ENCODE measurements around the gene OLFM1.
A peak's percentile ranks its signal among the peaks of the same experiment; 100 is the strongest.

OLFM1 gene

DNA sequence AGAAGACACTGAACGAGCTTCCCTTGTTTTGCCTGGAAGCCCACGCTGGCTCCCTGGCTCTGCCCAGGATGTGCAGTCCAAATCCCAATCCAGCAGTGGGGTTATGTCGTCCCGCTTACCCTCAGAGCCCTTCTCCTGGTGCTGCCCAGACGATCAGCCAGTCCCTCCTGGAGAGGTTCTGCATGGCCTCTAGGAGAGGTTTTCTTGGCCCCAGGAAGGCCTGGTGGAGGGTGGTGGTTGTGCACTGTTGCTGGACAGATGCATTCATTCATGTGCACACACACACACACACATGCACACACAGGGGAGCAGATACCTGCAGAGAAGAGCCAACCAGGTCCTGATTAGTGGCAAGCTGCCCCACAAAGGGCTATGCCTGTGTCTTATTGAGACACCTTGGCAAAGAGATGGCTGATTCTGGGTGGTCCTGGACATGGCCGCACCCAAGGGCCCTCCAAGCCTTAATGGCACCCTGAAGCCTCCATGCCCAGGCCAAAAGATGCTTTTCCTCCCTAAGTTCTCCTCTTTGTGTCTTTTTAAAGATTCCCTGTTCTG lies 10.5 kb upstream of the OLFM1 start:
- DNase-seq (ENCODE audit: low read depth): no peak

DNA sequence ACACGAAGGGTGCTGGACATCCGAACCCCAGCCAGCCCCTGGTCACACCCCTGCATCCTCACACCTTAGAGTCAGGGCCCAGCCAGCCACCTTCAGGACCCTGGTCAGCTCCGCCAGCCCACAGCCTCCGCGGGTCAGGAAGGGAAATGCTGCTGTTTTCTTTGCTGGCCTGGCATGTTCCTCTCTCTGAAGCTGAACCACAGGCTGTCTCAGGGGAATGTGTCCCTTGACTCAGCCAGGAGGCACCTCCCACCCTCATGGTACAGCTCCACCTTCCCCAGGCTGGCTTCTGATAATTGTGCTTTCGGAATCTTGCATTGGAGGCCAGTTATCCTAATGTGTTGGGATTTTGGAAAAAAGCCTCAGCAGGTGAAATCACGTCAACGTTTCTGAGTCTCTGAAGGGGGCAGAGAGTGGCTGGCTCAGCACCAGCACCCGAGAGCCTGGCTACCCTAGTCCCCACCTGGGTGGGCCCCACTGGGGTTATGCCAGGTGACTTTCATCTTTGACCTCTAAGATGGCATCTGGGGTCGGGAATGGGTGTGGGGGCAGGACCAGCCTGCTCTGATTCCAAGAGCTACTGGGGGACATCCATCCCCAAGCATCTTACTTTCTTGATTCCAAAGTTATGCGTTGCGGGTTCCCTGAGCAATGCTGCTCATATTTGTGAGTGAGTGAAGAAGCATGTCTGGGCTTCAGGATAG lies 9.8 kb upstream of the OLFM1 start:
- peak; percentile 1 for DNase-seq (ENCODE audit: low read depth)

DNA sequence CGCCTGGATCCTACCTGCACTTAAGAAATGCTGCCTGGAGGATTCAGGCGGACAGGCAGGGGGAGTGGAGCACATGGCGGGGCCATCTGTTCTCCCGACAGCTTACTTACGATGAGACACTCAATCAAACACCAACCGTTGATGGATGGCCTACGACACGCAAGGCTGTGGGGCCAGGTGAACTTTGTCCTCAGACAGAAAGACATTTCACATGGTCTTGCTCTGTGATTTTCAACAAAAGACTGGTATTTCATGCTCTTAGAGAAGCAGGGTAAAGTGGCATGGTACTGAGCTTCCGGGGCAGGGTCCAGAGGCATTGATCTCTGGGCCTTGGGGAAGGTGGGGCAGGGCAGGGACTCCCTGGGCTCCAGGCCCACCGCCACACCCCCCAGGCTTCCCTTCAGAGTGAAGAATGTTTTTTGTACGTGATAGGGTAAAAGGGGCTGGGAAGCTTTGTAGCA lies 9.1 kb upstream of the OLFM1 start:
- DNase-seq (ENCODE audit: low read depth): no peak

DNA sequence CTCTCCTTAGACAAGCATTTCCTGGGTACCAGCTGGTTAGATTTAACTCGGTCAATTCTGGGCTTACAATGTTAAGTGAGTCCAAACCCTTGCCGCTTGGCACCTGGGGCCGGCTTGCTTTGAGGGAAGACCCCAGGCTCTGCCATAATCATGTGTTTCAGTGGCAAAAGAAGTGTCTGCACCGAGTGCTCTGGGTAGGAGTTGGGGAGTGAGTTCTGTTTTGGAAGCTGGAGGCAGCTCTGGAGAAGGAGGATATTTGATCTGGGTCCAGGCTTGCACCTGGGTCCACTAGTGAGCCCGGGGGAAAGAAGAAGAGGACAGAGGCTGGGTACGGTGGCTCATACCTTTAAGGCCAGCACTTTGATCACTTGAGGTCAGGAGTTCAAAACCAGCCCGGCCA lies 8.4 kb upstream of the OLFM1 start:
- DNase-seq (ENCODE audit: low read depth): no peak

DNA sequence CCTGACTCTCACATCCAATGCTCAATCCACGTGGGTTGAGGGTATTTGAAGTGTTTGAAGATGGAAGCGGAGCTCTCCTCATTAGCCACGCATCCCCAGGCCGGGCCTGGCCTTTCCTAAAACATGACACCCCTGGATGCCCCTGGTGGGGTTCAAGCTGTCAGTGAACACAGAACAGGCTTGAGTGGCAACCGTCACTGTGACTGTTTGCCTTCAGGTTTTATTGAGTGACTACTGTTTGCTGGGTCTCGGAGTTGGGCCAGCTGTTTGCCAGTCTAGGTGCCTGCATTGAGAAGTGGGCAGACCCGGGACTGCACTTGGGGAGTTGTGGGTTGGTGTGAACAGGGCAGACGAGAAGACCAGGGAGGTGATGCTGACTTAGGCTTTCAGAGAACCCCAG lies 7.8 kb upstream of the OLFM1 start:
- no peak for DNase-seq (ENCODE audit: low read depth)

DNA sequence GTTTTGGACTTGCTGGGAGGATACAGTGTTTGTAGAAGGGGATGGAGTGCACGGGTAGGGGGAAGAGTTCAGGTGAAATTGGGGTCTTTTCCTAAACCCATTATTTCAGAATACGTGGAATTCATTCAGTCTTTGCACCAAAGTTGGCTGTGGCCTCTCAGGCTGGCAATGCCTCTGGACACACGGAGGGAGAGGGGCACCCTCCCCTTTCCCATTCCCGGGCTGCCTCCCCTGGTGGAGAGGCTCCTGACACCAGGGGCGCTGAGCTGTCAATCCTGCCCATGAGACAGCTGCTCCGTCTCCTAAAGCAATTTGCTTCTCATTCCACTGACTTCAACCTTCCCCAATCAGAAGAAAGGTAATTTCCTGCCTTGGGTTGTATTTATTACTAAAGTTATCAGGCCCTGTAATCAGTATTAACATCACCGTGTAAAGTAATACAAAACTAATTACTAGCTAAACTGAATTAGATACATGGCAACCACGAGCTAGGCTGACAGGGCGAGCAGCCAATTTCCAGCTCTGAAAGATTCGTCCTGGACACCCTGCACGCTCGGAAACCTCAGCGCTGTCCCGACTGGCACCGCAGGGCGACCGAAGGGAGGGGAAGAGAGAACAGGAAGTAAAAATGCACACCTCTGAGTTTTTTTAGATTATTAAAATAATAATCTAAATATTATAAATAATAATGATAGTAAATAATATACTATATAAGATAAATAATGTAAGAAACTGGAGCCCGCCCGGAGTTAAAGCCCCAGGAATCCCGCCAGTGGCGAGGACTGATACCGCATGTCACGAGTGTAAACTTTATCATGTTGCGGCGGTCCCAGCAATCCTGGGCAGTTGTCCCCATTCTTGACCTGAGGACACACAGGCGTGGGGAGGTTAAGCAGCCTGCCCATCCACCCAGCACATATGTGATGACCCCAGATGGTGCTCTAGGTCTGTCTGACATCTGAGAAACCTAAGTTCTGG lies 6.9 kb upstream of the OLFM1 start:
- no peak for DNase-seq (ENCODE audit: low read depth)

DNA sequence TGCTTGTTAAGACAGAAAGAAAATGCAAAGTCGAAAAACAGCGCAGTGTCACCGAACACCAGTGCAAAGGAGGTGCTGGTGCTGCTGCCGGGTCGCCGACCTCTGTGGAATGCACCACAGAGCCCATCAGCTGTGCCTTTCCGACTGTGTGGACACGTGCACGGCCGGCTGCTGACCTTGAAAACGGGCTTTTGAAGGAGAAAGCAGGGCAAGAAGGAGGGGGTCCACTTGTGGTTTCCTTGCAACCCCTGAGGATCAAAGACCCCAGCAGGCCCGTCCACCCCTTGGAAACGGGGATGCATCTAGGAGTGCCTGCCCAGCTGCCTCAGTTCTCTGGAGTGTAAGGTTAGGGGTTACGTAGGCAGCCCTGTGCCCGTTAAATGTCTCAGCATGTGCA lies 6.2 kb upstream of the OLFM1 start:
- no peak for DNase-seq (ENCODE audit: low read depth)

DNA sequence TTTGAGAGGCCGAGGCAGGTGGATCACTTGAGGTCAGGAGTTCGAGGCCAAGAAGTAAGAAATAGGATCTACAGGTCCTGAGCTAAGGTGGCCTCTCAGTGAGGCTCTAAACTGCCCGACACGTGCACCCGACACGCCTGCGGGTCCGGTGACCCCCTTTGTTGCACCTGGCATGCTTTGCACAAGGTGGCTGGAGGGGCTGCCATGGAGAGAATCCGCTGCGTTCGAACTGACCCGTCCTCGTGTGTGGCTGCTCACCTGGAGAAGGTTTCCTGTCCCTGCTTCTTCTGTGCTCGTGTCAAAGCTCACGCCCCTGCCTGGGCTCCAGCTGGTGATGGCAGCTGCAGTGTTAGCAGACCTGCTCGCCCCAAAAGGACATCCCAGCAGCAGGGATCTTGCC lies 5.7 kb upstream of the OLFM1 start:
- DNase-seq (ENCODE audit: low read depth): no peak

DNA sequence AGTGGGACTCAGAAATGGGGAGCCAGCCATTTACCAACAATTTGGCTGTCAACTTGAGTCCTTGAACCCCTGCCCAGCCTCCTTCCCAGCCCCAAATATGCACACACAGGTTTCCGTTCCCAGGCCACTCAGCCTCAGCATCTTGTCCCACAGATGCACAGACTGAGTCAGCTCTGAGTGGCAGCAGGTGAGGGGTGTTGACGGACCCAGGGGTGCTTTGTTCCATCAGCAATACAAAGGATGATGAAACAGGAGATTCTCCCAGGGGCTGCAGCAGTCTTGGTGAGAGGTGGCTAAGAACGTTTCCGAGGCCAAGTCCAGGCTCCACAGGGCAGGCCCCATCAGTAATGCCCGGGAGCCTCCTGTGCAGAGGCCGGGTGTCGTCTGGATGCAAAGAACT lies 4.9 kb upstream of the OLFM1 start:
- no peak for DNase-seq (ENCODE audit: low read depth)

DNA sequence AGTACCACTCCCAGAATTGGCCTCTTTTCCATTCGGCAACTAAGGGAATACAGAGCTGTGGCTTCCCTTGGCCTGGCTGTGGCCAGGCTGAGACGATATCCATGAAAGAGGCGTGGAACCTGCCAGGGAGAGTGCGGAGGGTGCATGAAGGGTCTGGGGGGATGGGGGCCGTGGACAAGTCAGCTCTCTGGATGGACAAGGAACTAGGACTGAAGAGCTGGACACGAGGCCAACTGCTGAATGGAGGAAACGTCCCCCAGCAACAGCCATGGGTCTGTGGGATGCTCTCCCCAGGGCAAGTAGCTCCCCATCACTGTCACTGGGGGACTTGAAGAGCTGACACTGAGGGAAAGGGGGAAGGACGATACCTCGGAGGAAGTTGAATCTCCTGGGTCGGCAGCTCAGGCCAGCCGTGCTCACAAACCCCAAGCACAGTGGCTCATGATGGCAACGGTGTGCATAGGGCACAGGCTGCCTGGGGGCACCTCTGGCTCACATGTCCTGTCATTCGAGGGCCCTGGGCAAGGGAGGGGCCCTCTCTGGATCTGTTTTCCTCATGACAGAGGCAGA lies 4.1 kb upstream of the OLFM1 start:
- no peak for DNase-seq (ENCODE audit: low read depth)

DNA sequence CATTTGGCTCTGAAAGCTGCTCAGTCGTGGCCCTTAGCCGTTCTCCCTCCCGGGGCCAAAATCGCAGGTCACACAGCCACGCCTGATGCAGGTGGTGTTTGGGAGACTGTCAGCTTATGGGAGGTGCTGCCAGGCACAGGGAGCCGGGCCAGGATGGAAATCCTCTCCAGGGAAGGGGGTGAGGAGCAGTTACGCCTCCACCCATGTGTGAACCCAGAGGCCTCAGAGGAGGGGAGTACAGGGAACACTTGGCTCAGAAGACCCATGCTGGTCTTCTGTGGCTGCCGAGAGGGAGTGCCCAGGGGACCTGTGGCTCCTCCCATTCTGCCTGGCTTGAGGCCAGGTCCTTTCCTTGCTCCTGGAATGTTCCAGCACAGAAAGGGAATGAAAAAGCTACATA lies 3.6 kb upstream of the OLFM1 start:
- no peak for DNase-seq (ENCODE audit: low read depth)

DNA sequence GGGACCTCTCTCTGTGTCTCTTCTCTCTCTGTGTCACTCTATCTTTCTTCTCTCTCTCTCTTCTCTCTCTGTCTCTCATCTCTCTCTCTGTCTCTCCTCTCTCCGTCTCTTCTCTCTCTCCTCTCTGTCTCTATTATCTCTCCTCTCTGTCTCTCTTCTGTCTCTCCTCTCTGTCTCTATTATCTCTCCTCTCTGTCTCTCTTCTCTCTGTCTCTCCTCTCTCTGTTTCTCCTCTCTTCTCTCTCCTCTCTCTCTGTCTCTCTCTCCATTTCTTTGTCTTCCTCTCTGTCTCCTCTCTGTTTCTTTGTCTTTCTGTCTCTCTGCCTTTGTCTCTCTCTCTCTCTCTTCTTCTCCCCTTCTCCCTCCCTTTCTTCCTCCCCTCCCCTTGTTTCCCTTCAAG lies 3.2 kb upstream of the OLFM1 start:
- DNase-seq (ENCODE audit: low read depth): no peak

DNA sequence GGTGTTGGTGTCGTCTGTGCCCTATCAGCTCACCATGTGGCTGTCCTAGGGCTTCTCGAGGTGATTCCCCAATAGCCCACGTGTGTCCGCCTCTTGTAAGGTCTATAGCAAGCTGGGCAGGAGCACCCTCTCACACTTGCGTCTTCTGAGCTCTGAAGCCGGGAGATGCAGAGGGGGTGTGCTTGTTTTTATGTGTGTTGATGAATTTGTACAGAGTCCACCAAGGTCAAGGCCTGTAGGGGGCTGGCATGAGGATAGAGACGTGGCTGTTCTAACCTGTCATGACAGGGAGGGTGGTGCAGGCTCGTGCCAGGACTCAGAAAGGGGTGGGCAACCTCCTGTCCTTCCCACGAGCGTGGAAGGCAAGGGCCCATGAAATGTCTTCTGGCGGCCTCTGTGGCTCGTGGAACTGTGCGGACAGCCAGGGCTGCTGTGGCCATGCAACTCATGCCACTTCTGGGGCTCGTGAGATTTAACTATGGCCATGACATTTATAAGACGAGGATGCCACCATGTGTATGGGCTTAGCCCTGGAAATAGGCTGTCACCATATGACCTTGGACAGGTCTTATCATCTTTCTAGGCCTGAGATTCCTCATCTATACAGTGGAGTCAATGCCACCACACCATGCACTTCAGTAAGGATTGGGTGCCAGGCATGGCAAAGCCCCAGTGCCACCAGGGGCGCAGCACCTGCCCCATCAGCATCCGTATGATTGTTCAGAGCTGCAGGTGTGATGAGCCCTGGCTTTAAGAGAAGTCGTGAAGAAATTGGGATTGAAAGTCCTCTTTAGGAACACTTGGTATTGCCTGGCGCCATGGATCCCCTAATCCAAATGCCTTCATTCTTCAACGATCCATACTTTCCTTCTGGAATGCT lies 2.3 kb upstream of the OLFM1 start:
- no peak for DNase-seq (ENCODE audit: low read depth)

DNA sequence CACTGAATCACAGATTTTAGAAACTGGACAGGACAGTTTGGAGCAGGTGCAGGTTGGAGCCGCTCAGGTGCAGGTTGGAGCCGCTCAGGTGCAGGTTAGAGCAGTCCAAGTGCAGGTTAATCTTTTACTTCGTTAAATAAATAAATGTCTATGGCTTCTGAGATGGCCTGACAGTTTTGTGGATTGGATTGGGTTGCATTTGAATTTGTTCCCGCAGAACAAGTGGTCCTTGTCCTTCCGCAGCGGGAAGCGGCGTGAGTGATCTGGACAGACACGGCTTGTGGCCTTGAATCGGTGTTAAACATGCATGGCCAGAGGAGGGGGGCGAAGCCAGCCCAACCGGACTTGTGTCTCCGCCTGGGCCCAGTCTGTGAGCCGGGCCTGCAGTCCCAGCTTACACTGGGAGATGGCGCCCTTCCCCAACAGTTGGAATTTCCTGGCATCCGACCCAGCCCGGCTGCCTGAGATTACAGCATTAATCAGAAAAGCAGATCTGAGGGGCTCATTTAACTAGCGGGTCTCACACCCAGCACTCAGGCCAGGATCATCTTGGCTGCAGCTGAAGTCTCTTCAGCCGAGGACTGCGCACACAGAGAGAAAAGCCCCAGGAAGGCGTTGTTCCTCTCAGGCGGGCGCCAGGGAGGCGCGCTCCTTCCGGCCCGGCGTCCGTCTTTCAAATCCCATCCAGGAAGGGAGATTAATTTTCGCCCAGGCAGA lies 1.5 kb upstream of the OLFM1 start:
- DNase-seq (ENCODE audit: low read depth): peak; percentile 44

DNA sequence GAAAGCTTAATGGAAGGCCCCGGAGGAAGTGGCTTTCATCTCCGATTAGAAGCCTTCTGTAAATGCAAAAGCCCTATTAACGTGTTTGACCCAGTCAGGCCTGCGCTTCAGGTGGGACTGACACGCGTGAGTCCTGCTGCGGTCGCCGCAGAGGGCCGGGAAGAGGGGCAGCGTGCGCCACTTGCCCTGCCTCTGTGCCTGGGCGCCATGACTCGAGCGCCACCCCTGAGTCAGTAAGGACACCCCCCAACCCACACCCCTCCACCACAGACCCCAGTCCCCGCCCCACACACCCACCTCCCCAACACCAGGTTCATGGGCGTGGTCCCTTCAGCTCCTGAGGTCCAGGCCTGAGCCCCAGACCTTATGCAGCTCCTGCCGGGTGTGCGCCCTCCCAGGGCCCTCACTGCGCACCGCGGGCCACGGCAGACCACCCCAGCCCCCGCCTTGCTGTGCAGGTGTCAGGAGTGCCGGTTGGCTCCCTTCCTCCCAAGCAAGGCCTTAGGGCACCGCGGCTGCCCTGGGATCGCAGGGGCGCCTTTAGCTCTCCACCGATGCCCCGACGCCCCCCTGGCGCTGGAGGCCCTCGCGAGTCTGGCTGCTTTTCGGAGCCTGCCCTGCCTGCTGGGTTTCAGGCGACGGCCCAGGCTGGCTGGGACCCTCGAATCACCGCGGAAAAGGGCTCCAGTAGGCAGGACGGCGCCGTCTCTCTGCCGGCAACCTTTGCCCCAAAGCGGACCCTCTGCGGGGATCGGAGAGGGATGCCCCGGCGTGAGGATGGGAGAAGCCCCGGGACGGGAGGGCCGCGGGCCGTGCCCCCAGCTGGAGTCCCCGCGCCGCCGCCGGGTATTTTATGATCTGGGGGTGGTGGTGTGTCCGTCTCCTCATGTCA lies 625 bp upstream of the OLFM1 start:
- DNase-seq (ENCODE audit: low read depth): no peak

DNA sequence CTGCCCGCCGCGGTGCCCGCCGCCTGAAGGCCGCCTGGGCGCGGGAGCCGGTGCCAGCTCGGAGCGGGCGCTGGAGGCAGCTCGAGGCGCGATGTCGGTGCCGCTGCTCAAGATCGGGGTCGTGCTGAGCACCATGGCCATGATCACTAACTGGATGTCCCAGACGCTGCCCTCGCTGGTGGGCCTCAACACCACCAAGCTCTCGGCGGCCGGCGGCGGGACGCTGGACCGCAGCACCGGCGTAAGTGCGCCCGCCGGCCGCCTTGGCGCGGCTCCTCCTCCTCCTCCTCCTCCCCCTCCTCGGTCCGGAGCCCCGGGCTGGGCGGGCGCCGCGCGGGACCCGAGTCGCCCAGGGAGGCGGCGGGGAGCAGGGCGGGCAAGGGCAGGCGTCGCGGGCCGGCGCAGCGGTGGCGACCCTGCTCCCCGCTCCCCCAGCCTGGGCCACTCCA lies 455 bp downstream of the OLFM1 start:
- DNase-seq (ENCODE audit: low read depth): no peak

DNA sequence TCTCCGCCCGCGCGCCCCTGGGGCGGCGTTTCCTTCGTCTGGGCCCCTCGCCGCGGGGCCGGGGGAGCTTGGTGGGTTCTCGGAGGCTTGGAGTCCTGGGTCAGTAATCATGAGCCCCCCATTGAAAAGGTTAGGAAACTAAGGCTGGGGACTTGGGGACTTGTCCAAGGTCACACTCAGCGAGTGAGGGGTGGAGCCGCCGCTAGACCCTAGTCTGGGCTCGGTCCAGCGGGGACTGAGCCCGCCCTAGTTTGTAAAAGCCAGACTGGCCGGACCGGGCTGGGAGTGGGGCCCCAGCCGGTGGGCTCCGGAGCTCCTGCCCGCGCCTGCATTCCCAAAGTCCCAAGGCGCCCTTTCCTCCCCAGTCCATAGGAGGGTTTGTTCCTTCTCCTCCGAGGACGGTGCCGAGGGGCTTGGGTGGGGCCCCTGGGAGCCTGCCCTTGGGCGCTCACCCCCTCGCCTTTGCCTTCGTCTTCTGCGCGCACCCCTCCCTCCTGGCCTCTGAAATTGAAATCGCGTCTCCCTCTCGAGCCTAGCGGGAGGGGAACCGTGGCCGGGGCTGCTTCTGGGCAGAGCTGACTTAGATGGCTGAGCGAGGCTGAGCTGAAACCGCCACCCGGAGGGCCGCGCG lies 995 bp downstream of the OLFM1 start:
- DNase-seq (ENCODE audit: low read depth): no peak

DNA sequence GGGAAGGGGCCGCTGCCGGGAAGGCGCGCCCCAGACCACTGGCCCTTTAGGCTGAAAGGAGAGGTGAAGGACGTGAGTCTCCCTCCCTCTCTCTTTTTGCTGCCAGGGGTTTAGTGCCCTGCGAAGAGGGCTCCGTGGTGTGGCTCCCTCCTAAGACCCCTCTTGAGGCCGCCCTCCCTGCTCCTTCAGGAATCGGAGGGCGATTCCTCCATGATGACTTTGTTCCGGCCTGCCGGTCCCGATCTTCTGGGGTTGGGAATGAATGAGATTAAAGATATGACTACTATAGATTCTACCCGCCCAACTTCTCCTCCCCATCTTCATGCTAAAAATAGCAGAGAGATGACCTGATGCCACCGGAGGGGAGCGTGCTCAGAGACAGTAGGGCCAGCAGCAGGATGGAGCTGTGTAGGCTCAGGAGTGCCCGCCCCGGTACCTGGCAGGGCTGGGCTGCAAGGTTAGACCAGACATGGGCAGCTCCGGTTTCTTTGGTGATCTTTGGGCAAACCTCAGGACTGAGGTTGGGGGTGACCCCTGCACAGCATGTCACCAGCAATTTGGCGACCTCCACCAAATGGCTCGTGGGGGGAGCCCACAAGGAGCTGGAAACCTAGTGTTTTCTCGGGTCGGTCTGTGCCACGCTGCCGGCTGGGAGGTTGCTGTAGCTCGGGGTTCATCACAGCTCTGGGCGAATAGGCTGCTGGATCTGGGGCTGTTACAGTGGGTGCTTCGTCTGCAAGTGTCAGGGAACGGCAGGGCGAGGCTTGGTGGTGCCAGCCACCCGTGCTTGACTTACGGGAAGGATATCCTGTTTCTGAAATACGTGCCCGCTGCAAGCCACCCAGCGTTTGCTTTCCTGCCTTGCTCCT lies 1.7 kb downstream of the OLFM1 start:
- no peak for DNase-seq (ENCODE audit: low read depth)
